ENCODE results near the gene SPON1.
"Not testable (repeated sequence)": the region's sequence is repeated elsewhere in the genome, so short reads cannot be mapped to it uniquely, and the experiment has no call there.

Gene SPON1

GRCh38 chr11:14163576-14163975 lies 201.1 kb downstream of the SPON1 start:
- H3K27ac ChIP-seq, result no peak overlapping the region
- TF ChIP-seq CTCF (IDR thresholded peaks at IDR 0.05) (no peak), ZFX (IDR thresholded peaks at IDR 0.05; ENCODE audit: borderline replicate concordance) (no peak)

GRCh38 chr11:14173679-14174078 lies 211.2 kb downstream of the SPON1 start:
- H3K27ac ChIP-seq, result not testable (repeated sequence)

- TF ChIP-seq CTCF (IDR thresholded peaks at IDR 0.05), result no peak
- TF ChIP-seq ZFX (IDR thresholded peaks at IDR 0.05; ENCODE audit: borderline replicate concordance), result no peak
- H3K27ac ChIP-seq, result no peak overlapping the region
These were observed 216.7 kb downstream of the SPON1 start for GRCh38 chr11:14179116-14179820.

GRCh38 chr11:14181121-14181520 lies 218.6 kb downstream of the SPON1 start:
- TF ChIP-seq CTCF (IDR thresholded peaks at IDR 0.05) (no peak), ZFX (IDR thresholded peaks at IDR 0.05; ENCODE audit: borderline replicate concordance) (no peak)
- no peak overlapping the region for H3K27ac ChIP-seq

- TF ChIP-seq ZFX (IDR thresholded peaks at IDR 0.05; ENCODE audit: borderline replicate concordance) (no peak), CTCF (IDR thresholded peaks at IDR 0.05) (no peak)
These were observed 220.4 kb downstream of the SPON1 start for GRCh38 chr11:14182833-14183364.

GRCh38 chr11:14184028-14184940 lies 221.8 kb downstream of the SPON1 start:
- no peak overlapping the region for H3K27ac ChIP-seq
- TF ChIP-seq CTCF (IDR thresholded peaks at IDR 0.05), result no peak

More at GRCh38 chr11:14182833-14183364, 220.4 kb downstream of the SPON1 start:
- no peak overlapping the region for H3K27ac ChIP-seq

- no peak for TF ChIP-seq CTCF (IDR thresholded peaks at IDR 0.05)
- TF ChIP-seq ZFX (IDR thresholded peaks at IDR 0.05; ENCODE audit: borderline replicate concordance), result no peak
- H3K27ac ChIP-seq, result no peak overlapping the region
These were observed 222.9 kb downstream of the SPON1 start for GRCh38 chr11:14185461-14185860.
